ENCODE measurements around the gene C6orf89.

The C6orf89 gene

GRCh38 chr6:36904851-36905393 is 19.2 kb downstream of the C6orf89 start:
- no peak overlapping the region for H3K14ac ChIP-seq (ENCODE audit: low read length in 2 of 2)
- peak overlapping the region in 1 of 2 experiments; percentile 40 for H3K18ac ChIP-seq (ENCODE audit: low read depth in 1 of 2, low read length in 2 of 2)
- H3K4me2 ChIP-seq (ENCODE audit: low read length, poor library complexity, severe bottlenecking), result no peak overlapping the region
- no peak overlapping the region for H2BK15ac ChIP-seq (ENCODE audit: low read depth, poor library complexity, severe bottlenecking)
- H2AK5ac ChIP-seq (ENCODE audit: low read length, severe bottlenecking), result no peak overlapping the region
- DNase-seq, result peak; percentile 62
- H3K27ac ChIP-seq (ENCODE audit: low read length, poor library complexity, severe bottlenecking), result no peak overlapping the region
- H4K91ac ChIP-seq (ENCODE audit: low read length), result no peak overlapping the region
- H4K8ac ChIP-seq (ENCODE audit: low read length), result no peak overlapping the region
- H3K4me1 ChIP-seq (ENCODE audit: control insufficient read depth, insufficient read depth, low read depth, low read length), result no peaks in the 10 kb centered on the region
- no peaks in the 10 kb centered on the region for H3K9me3 ChIP-seq (ENCODE audit: control insufficient read depth, low read length)
- H3K4me3 ChIP-seq (ENCODE audit: insufficient read depth in 1 of 2, low read depth in 1 of 2, low read length in 2 of 2), result no peak overlapping the region
- peaks cover 26 to 75% of the 10 kb centered on the region in 2 experiments for H3K36me3 ChIP-seq (ENCODE audit: control insufficient read depth in 1 of 2, insufficient read depth in 2 of 2, low read depth in 1 of 2, low read length in 2 of 2)
- peaks cover 13% of the 10 kb centered on the region for H3K79me1 ChIP-seq (replicated peaks; ENCODE audit: low read length, poor library complexity, severe bottlenecking)
- H2BK120ac ChIP-seq (ENCODE audit: low read depth, low read length), result no peak overlapping the region
- no peak overlapping the region for H2AFZ ChIP-seq (ENCODE audit: low read depth, low read length)
- no peak overlapping the region for H2BK5ac ChIP-seq (ENCODE audit: low read depth, low read length, poor library complexity, severe bottlenecking)
- H3K23ac ChIP-seq (ENCODE audit: low read length in 2 of 2), result no peak overlapping the region
- H2BK12ac ChIP-seq (ENCODE audit: low read length in 2 of 2), result peak overlapping the region in 1 of 2 experiments; percentile 39
- H3K9ac ChIP-seq (ENCODE audit: low read length), result no peak overlapping the region
- no peak overlapping the region for H3K4ac ChIP-seq (ENCODE audit: low read depth in 1 of 2, low read length in 2 of 2)
- H3K27me3 ChIP-seq (ENCODE audit: control insufficient read depth in 1 of 2, insufficient read depth in 1 of 2, low read length in 2 of 2), result no peaks in the 10 kb centered on the region
- WGBS, result 76% methylated on average over 4 of the region's 5 CpGs

- DNase-seq, result no peak
- no peak overlapping the region for H3K18ac ChIP-seq (ENCODE audit: low read depth in 1 of 2, low read length in 2 of 2)
- no peak overlapping the region for H3K9ac ChIP-seq (ENCODE audit: low read length)
- H3K27me3 ChIP-seq (ENCODE audit: control insufficient read depth in 1 of 2, insufficient read depth in 1 of 2, low read length in 2 of 2), result no peaks in the 10 kb centered on the region
- no peak overlapping the region for H2BK15ac ChIP-seq (ENCODE audit: low read depth, poor library complexity, severe bottlenecking)
- no peak overlapping the region for H2BK5ac ChIP-seq (ENCODE audit: low read depth, low read length, poor library complexity, severe bottlenecking)
- no peak overlapping the region for H2BK12ac ChIP-seq (ENCODE audit: low read length in 2 of 2)
- peaks cover 25 to 75% of the 10 kb centered on the region in 2 experiments for H3K36me3 ChIP-seq (ENCODE audit: control insufficient read depth in 1 of 2, insufficient read depth in 2 of 2, low read depth in 1 of 2, low read length in 2 of 2)
- H3K23ac ChIP-seq (ENCODE audit: low read length in 2 of 2), result no peak overlapping the region
- 46% methylated on average over 2 of the region's 2 CpGs for WGBS
- no peak overlapping the region for H3K27ac ChIP-seq (ENCODE audit: low read length, poor library complexity, severe bottlenecking)
- H3K4me1 ChIP-seq (ENCODE audit: control insufficient read depth, insufficient read depth, low read depth, low read length), result no peaks in the 10 kb centered on the region
- no peak overlapping the region for H3K4me2 ChIP-seq (ENCODE audit: low read length, poor library complexity, severe bottlenecking)
- H3K79me1 ChIP-seq (replicated peaks; ENCODE audit: low read length, poor library complexity, severe bottlenecking), result peaks cover 13% of the 10 kb centered on the region
- no peak overlapping the region for H3K4me3 ChIP-seq (ENCODE audit: insufficient read depth in 1 of 2, low read depth in 1 of 2, low read length in 2 of 2)
- no peak overlapping the region for H2AK5ac ChIP-seq (ENCODE audit: low read length, severe bottlenecking)
- H3K14ac ChIP-seq (ENCODE audit: low read length in 2 of 2), result no peak overlapping the region
- no peak overlapping the region for H3K4ac ChIP-seq (ENCODE audit: low read depth in 1 of 2, low read length in 2 of 2)
- no peak overlapping the region for H2AFZ ChIP-seq (ENCODE audit: low read depth, low read length)
- H2BK120ac ChIP-seq (ENCODE audit: low read depth, low read length), result no peak overlapping the region
- H3K9me3 ChIP-seq (ENCODE audit: control insufficient read depth, low read length), result no peaks in the 10 kb centered on the region
- H4K91ac ChIP-seq (ENCODE audit: low read length), result no peak overlapping the region
- no peak overlapping the region for H4K8ac ChIP-seq (ENCODE audit: low read length)
Observed at GRCh38 chr6:36906539-36907325, 21.0 kb downstream of the C6orf89 start.

GRCh38 chr6:36907781-36908180 is 22.0 kb downstream of the C6orf89 start:
- no peak overlapping the region for H3K18ac ChIP-seq (ENCODE audit: low read depth in 1 of 2, low read length in 2 of 2)
- H4K91ac ChIP-seq (ENCODE audit: low read length), result no peak overlapping the region
- DNase-seq, result no peak
- no peak overlapping the region for H3K23ac ChIP-seq (ENCODE audit: low read length in 2 of 2)
- H2AK5ac ChIP-seq (ENCODE audit: low read length, severe bottlenecking), result no peak overlapping the region
- H3K27ac ChIP-seq (ENCODE audit: low read length, poor library complexity, severe bottlenecking), result no peak overlapping the region
- no peak overlapping the region for H3K14ac ChIP-seq (ENCODE audit: low read length in 2 of 2)
- H3K9me3 ChIP-seq (ENCODE audit: control insufficient read depth, low read length), result no peaks in the 10 kb centered on the region
- no peak overlapping the region for H2BK12ac ChIP-seq (ENCODE audit: low read length in 2 of 2)
- H3K9ac ChIP-seq (ENCODE audit: low read length), result no peak overlapping the region
- no peak overlapping the region for H2BK120ac ChIP-seq (ENCODE audit: low read depth, low read length)
- no peak overlapping the region for H3K4ac ChIP-seq (ENCODE audit: low read depth in 1 of 2, low read length in 2 of 2)
- no peak overlapping the region for H3K4me3 ChIP-seq (ENCODE audit: insufficient read depth in 1 of 2, low read depth in 1 of 2, low read length in 2 of 2)
- H4K8ac ChIP-seq (ENCODE audit: low read length), result no peak overlapping the region
- peaks cover 22 to 74% of the 10 kb centered on the region in 2 experiments for H3K36me3 ChIP-seq (ENCODE audit: control insufficient read depth in 1 of 2, insufficient read depth in 2 of 2, low read depth in 1 of 2, low read length in 2 of 2)
- WGBS, result 99% methylated on average over 5 of the region's 5 CpGs
- no peak overlapping the region for H2BK15ac ChIP-seq (ENCODE audit: low read depth, poor library complexity, severe bottlenecking)
- no peak overlapping the region for H3K4me2 ChIP-seq (ENCODE audit: low read length, poor library complexity, severe bottlenecking)
- H3K27me3 ChIP-seq (ENCODE audit: control insufficient read depth in 1 of 2, insufficient read depth in 1 of 2, low read length in 2 of 2), result no peaks in the 10 kb centered on the region
- H3K79me1 ChIP-seq (replicated peaks; ENCODE audit: low read length, poor library complexity, severe bottlenecking), result peaks cover 13% of the 10 kb centered on the region
- peaks cover 2% of the 10 kb centered on the region for H3K4me1 ChIP-seq (ENCODE audit: control insufficient read depth, insufficient read depth, low read depth, low read length)
- H2BK5ac ChIP-seq (ENCODE audit: low read depth, low read length, poor library complexity, severe bottlenecking), result no peak overlapping the region
- no peak overlapping the region for H2AFZ ChIP-seq (ENCODE audit: low read depth, low read length)

- no peak overlapping the region for H3K18ac ChIP-seq (ENCODE audit: low read depth in 1 of 2, low read length in 2 of 2)
- H3K27me3 ChIP-seq (ENCODE audit: control insufficient read depth in 1 of 2, insufficient read depth in 1 of 2, low read length in 2 of 2), result no peaks in the 10 kb centered on the region
- DNase-seq, result peak; percentile 73
- H3K14ac ChIP-seq (ENCODE audit: low read length in 2 of 2), result no peak overlapping the region
- no peak overlapping the region for H4K91ac ChIP-seq (ENCODE audit: low read length)
- peaks cover 22 to 72% of the 10 kb centered on the region in 2 experiments for H3K36me3 ChIP-seq (ENCODE audit: control insufficient read depth in 1 of 2, insufficient read depth in 2 of 2, low read depth in 1 of 2, low read length in 2 of 2)
- H3K27ac ChIP-seq (ENCODE audit: low read length, poor library complexity, severe bottlenecking), result no peak overlapping the region
- no peak overlapping the region for H3K4me2 ChIP-seq (ENCODE audit: low read length, poor library complexity, severe bottlenecking)
- no peak overlapping the region for H2BK12ac ChIP-seq (ENCODE audit: low read length in 2 of 2)
- peaks cover 13% of the 10 kb centered on the region for H3K79me1 ChIP-seq (replicated peaks; ENCODE audit: low read length, poor library complexity, severe bottlenecking)
- H2BK5ac ChIP-seq (ENCODE audit: low read depth, low read length, poor library complexity, severe bottlenecking), result no peak overlapping the region
- 77% methylated on average over 1 of the region's 2 CpGs for WGBS
- H3K4me3 ChIP-seq (ENCODE audit: insufficient read depth in 1 of 2, low read depth in 1 of 2, low read length in 2 of 2), result no peak overlapping the region
- no peak overlapping the region for H3K4ac ChIP-seq (ENCODE audit: low read depth in 1 of 2, low read length in 2 of 2)
- no peak overlapping the region for H2AK5ac ChIP-seq (ENCODE audit: low read length, severe bottlenecking)
- H3K23ac ChIP-seq (ENCODE audit: low read length in 2 of 2), result no peak overlapping the region
- H3K9me3 ChIP-seq (ENCODE audit: control insufficient read depth, low read length), result no peaks in the 10 kb centered on the region
- H2AFZ ChIP-seq (ENCODE audit: low read depth, low read length), result no peak overlapping the region
- peaks cover 5% of the 10 kb centered on the region for H3K4me1 ChIP-seq (ENCODE audit: control insufficient read depth, insufficient read depth, low read depth, low read length)
- H3K9ac ChIP-seq (ENCODE audit: low read length), result no peak overlapping the region
- H2BK15ac ChIP-seq (ENCODE audit: low read depth, poor library complexity, severe bottlenecking), result no peak overlapping the region
- H4K8ac ChIP-seq (ENCODE audit: low read length), result no peak overlapping the region
- H2BK120ac ChIP-seq (ENCODE audit: low read depth, low read length), result no peak overlapping the region
Observed at GRCh38 chr6:36908747-36909146, 23.0 kb downstream of the C6orf89 start.
